Measurements from ENCODE around the gene POLR3A. TPM values are rescaled to one million over a fixed set of nuclear protein-coding genes. Genes with fewer than 3 reads are reported as not detected.

POLR3A gene
- total RNA-seq, 2 experiments from 2014 or later: 16.2 to 17.5 TPM

GRCh38 chr10:77987671-77988255, 41.6 kb downstream of the POLR3A start:
- no peaks in the 10 kb centered on the region for H3K27me3 Mint-ChIP-seq
- H3K27ac Mint-ChIP-seq: no peak overlapping the region
- H3K4me1 Mint-ChIP-seq (ENCODE audit: low read depth): no peaks in the 10 kb centered on the region
- ATAC-seq: no peak
- no peak for TF ChIP-seq CTCF (IDR thresholded peaks at IDR 0.05)
- ChIA-PET CTCF (no interaction called here), POLR2A (no interaction called here)
- H3K36me3 Mint-ChIP-seq (ENCODE audit: low read depth): peaks cover 45% of the 10 kb centered on the region
- H3K4me3 Mint-ChIP-seq: no peak overlapping the region
- H3K9me3 Mint-ChIP-seq: no peaks in the 10 kb centered on the region
- intact Hi-C loops (cut with micrococcal nuclease): loop anchor here (10.0 kb wide), 1 partner anchor 143 kb away; no protein-coding TSS in a partner anchor
- DNase-seq: no peak

- H3K36me3 Mint-ChIP-seq (ENCODE audit: low read depth): peaks cover 52% of the 10 kb centered on the region
- H3K9me3 Mint-ChIP-seq: no peaks in the 10 kb centered on the region
- H3K4me3 Mint-ChIP-seq: no peak overlapping the region
- ChIA-PET POLR2A (no interaction called here), CTCF (no interaction called here)
- H3K27ac Mint-ChIP-seq: no peak overlapping the region
- intact Hi-C loops (cut with micrococcal nuclease): loop anchor here (10.0 kb wide), 1 partner anchor 140 kb away; no protein-coding TSS in a partner anchor
- ATAC-seq (no peak), DNase-seq (no peak)
- no peak for TF ChIP-seq CTCF (IDR thresholded peaks at IDR 0.05)
- no peaks in the 10 kb centered on the region for H3K4me1 Mint-ChIP-seq (ENCODE audit: low read depth)
- H3K27me3 Mint-ChIP-seq: no peaks in the 10 kb centered on the region
Measured at GRCh38 chr10:77984986-77985385, 44.3 kb downstream of the POLR3A start.

GRCh38 chr10:77983384-77984341, 45.7 kb downstream of the POLR3A start:
- Mint-ChIP-seq H3K27me3 (no peaks in the 10 kb centered on the region), H3K4me3 (no peak overlapping the region), H3K9me3 (no peaks in the 10 kb centered on the region), H3K4me1 (ENCODE audit: low read depth) (no peaks in the 10 kb centered on the region), H3K36me3 (ENCODE audit: low read depth) (peaks cover 50% of the 10 kb centered on the region), H3K27ac (no peak overlapping the region)
- intact Hi-C loops (cut with micrococcal nuclease): loop anchor here (10.0 kb wide), 1 partner anchor 139 kb away; no protein-coding TSS in a partner anchor
- POLR2A ChIA-PET: no interaction called here
- no peak for ATAC-seq
- no peak for TF ChIP-seq CTCF (IDR thresholded peaks at IDR 0.05)
- CTCF ChIA-PET: no interaction called here
- DNase-seq: no peak

- Mint-ChIP-seq H3K4me1 (ENCODE audit: low read depth) (no peaks in the 10 kb centered on the region), H3K9me3 (no peaks in the 10 kb centered on the region), H3K4me3 (no peak overlapping the region), H3K36me3 (ENCODE audit: low read depth) (peaks cover 45% of the 10 kb centered on the region), H3K27ac (no peak overlapping the region), H3K27me3 (no peaks in the 10 kb centered on the region)
- ChIA-PET CTCF (no interaction called here), POLR2A (no interaction called here)
- ATAC-seq: no peak
- no peak for DNase-seq
- TF ChIP-seq CTCF (IDR thresholded peaks at IDR 0.05): no peak
- intact Hi-C loops (cut with micrococcal nuclease): loop anchor here (10.0 kb wide), 1 partner anchor 136 kb away; no protein-coding TSS in a partner anchor
Measured at GRCh38 chr10:77981281-77981680, 48.0 kb downstream of the POLR3A start.

GRCh38 chr10:77979221-77979620, 50.1 kb downstream of the POLR3A start:
- intact Hi-C loops (cut with micrococcal nuclease): no loop called here

More at GRCh38 chr10:77979221-77979620, 50.1 kb downstream of the POLR3A start:
- DNase-seq (no peak), ATAC-seq (no peak)
- POLR2A ChIA-PET: no interaction called here
- H3K27ac Mint-ChIP-seq: no peak overlapping the region
- H3K4me1 Mint-ChIP-seq (ENCODE audit: low read depth): no peaks in the 10 kb centered on the region
- no peaks in the 10 kb centered on the region for H3K27me3 Mint-ChIP-seq
- no peak for TF ChIP-seq CTCF (IDR thresholded peaks at IDR 0.05)
- H3K36me3 Mint-ChIP-seq (ENCODE audit: low read depth): peaks cover 34% of the 10 kb centered on the region
- H3K9me3 Mint-ChIP-seq: no peaks in the 10 kb centered on the region
- no peak overlapping the region for H3K4me3 Mint-ChIP-seq
- CTCF ChIA-PET: no interaction called here
